Endothelial cell of umbilical vein (primary cell): ENCODE measurements around the gene CLCN4. TPM values are rescaled to one million over a fixed set of nuclear protein-coding genes. Genes with fewer than 3 reads are reported as not detected.

Source experiments
- BruUV-seq: library from RNA; stranded (reverse); fragments of 400-500 nt; replicated peaks from 2 replicates; lab custom pipeline; 2021; lab: Mats Ljungman, UMichigan
- CTCF ChIA-PET: fragments of 300-600, 350-600 bp; sonication (Branson Sonifier 250); formaldehyde crosslinking; loops from one replicate; lab custom pipeline; 2021; ENCODE audit warnings: antibody characterized with exemption, inconsistent platforms; lab: Charles Lee
- POLR2A ChIA-PET: fragments of 300-600, 350-600 bp; sonication (Branson Sonifier 250); formaldehyde crosslinking; loops from one replicate; lab custom pipeline; 2021; ENCODE audit warnings: antibody characterized with exemption, inconsistent platforms; lab: Charles Lee
- DNase-seq: peaks from one replicate; pipeline ENCODE4 v3.0.0-alpha.2; 2011; ENCODE audit warnings: low read depth, low spot score
- FAIRE-seq: peaks from 2 replicates; lab custom pipeline; 2011; peaks lifted over from hg19 to GRCh38; lab: Jason Lieb, UNC
- H2AFZ ChIP-seq: 2 replicates; pipeline ENCODE4 v1.6.0; 2012; ENCODE audit warnings: low read depth, low read length, control low read depth, inconsistent platforms
- H3K27ac ChIP-seq: 2 replicates; pipeline ENCODE4 v1.5.1; 2011; ENCODE audit warnings: low read depth, mild to moderate bottlenecking, control low read depth, low read length, moderate library complexity; ENCODE audit not compliant: insufficient read depth
- H3K27me3 ChIP-seq, 2 experiments: 2 replicates each; pipeline versions ENCODE4 v1.6.0 to v1.6.1; 2011; ENCODE audit warnings: low read length in 2 of 2, mixed read lengths in 1 of 2; ENCODE audit not compliant: control insufficient read depth in 2 of 2, insufficient read depth in 2 of 2
- H3K36me3 ChIP-seq, 2 experiments: 2 replicates in 1 of 2; 3 replicates in 1 of 2; pipeline ENCODE4 v1.5.1; 2011; ENCODE audit warnings: low read length in 2 of 2, mild to moderate bottlenecking in 1 of 2, moderate library complexity in 1 of 2; ENCODE audit not compliant: control insufficient read depth in 2 of 2, insufficient read depth in 2 of 2; ENCODE audit errors: extremely low read depth in 1 of 2
- H3K4me1 ChIP-seq: 3 replicates; pipeline ENCODE4 v1.5.1; 2011; ENCODE audit warnings: mild to moderate bottlenecking, low read length; ENCODE audit not compliant: control insufficient read depth, insufficient read depth; ENCODE audit errors: extremely low read depth
- H3K4me2 ChIP-seq: 2 replicates; pipeline ENCODE4 v1.6.1; 2011; ENCODE audit warnings: low read length, control low read depth, mixed read lengths; ENCODE audit not compliant: insufficient read depth
- H3K4me3 ChIP-seq, 3 experiments: fragments of 200-600 bp in 1 of 3; sonication (generic), shearing (Covaris generic) in 1 of 3; replicated peaks in 1 of 3; 2 replicates each; pipeline ENCODE4 v1.5.1; 2011 to 2016; ENCODE audit warnings: control low read depth in 3 of 3, low read length in 3 of 3, mild to moderate bottlenecking in 2 of 3, inconsistent platforms in 1 of 3, low read depth in 1 of 3, moderate library complexity in 1 of 3; ENCODE audit not compliant: insufficient read depth in 1 of 3
- H3K79me2 ChIP-seq: 2 replicates; pipeline ENCODE4 v1.6.0; 2012; ENCODE audit warnings: low read length, inconsistent platforms; ENCODE audit not compliant: control insufficient read depth, insufficient read depth
- H3K9ac ChIP-seq: replicated peaks from 2 replicates; pipeline ENCODE3; 2011; ENCODE audit warnings: low read length, control low read depth; ENCODE audit not compliant: insufficient read depth; ENCODE audit errors: extremely low read depth
- H3K9me1 ChIP-seq: replicated peaks from 3 replicates; pipeline ENCODE4 v1.6.0; 2011; ENCODE audit warnings: mild to moderate bottlenecking, low read length; ENCODE audit not compliant: control insufficient read depth, insufficient read depth; ENCODE audit errors: extremely low read depth
- H3K9me3 ChIP-seq: replicated peaks from 2 replicates; pipeline ENCODE4 v1.5.1; 2012; ENCODE audit warnings: low read length, inconsistent platforms; ENCODE audit not compliant: control insufficient read depth, insufficient read depth
- H4K20me1 ChIP-seq: replicated peaks from 2 replicates; pipeline ENCODE3; 2011; ENCODE audit warnings: mild to moderate bottlenecking, low read length; ENCODE audit not compliant: control insufficient read depth, insufficient read depth; ENCODE audit errors: extremely low read depth
- EZH2 ChIP-seq: IDR thresholded peaks from 2 replicates; pipeline ENCODE4 v1.6.1; 2012; ENCODE audit warnings: borderline replicate concordance, low read depth, mild to moderate bottlenecking, moderate library complexity, low read length, inconsistent platforms; ENCODE audit not compliant: severe bottlenecking
- FOS ChIP-seq: IDR thresholded peaks from 2 replicates; pipeline ENCODE4 v1.6.1; 2011; ENCODE audit warnings: mild to moderate bottlenecking, low read length, moderate library complexity, borderline replicate concordance; ENCODE audit not compliant: insufficient read depth
- GATA2 ChIP-seq: IDR thresholded peaks from 2 replicates; pipeline ENCODE4 v1.7.0; 2011; ENCODE audit warnings: low read depth, mild to moderate bottlenecking, moderate library complexity, mixed read lengths, low read length; ENCODE audit not compliant: insufficient read length, insufficient read depth
- POLR2A ChIP-seq: IDR thresholded peaks from 2 replicates; pipeline ENCODE4 v1.6.1; 2012; ENCODE audit warnings: low read depth, mild to moderate bottlenecking, control low read depth, low read length
- POLR2AphosphoS5 ChIP-seq: IDR thresholded peaks from 2 replicates; pipeline ENCODE4 v1.6.1; 2012; ENCODE audit warnings: low read depth, mild to moderate bottlenecking, control low read depth, low read length, moderate library complexity; ENCODE audit not compliant: insufficient read depth
- dilution Hi-C: fragments of 300-500 bp; cut with MboI; formaldehyde crosslinking; loops from one replicate; pipeline ENCODE4 v1.15.0; 2019; ENCODE audit warnings: low sequenced_read_pairs; ENCODE audit not compliant: extremely low pct_ligation_motif_present
- intact Hi-C: fragments of 100-400 bp; cut with micrococcal nuclease; formaldehyde crosslinking; loops from one replicate; pipeline ENCODE4 v1.10.0; 2022
- polyA plus RNA-seq, 4 experiments: library from polyadenylated mRNA; depleted of rRNA in 3 of 4; stranded (reverse) in 3 of 4; unstranded in 1 of 4; fragments of >200 nt; gene quantifications; 2 replicates each; pipeline versions ENCODE4 v1.2.1 to v1.2.3, GENCODE V29; 2011 to 2012; ENCODE audit warnings: missing spikeins in 1 of 4
- total RNA-seq: library from RNA; stranded (reverse); gene quantifications from 2 replicates; pipeline ENCODE4 v1.2.3, GENCODE V29; 2021
- TF ChIP-seq, protein P1 (sequence below): IDR thresholded peaks from 2 replicates; pipeline ENCODE4 v1.6.1; 2011; ENCODE audit not compliant: insufficient read depth, insufficient read length

CLCN4 gene
- total and polyA plus RNA-seq, 2 donors (not counting 3 experiments of a cell fraction or from before 2014, with no cell fraction given) = 7.6 to 19.8 TPM

GRCh38 chrX:10175319-10175871, 18.6 kb downstream of the CLCN4 start:
- Histone ChIP-seq H3K27me3 (no peaks in the 10 kb centered on the region), H3K4me3 (no peak overlapping the region), H4K20me1 (no peaks in the 10 kb centered on the region), H3K9ac (no peak overlapping the region), H3K4me2 (no peak overlapping the region), H3K79me2 (peaks cover 2% of the 10 kb centered on the region), H3K9me1 (no peaks in the 10 kb centered on the region), H2AFZ (no peak overlapping the region), H3K27ac (peak overlapping the region; percentile 31), H3K9me3 (no peaks in the 10 kb centered on the region), H3K4me1 (peaks cover 29% of the 10 kb centered on the region), H3K36me3 (no peaks in the 10 kb centered on the region)
- BruUV-seq = no TSS peak
- ChIA-PET POLR2A (no interaction called here), CTCF (interaction anchor here (1.3 to 6.0 kb wide), 2 partner anchors 13 to 423 kb away, joined by 5 to 29 read pairs; no protein-coding TSS in a partner anchor)
- peak; percentile 23 for DNase-seq
- dilution Hi-C loops (no loop called here), intact Hi-C loops (no loop called here)
- TF ChIP-seq GATA2 = no peak
- no peak for TF ChIP-seq POLR2AphosphoS5
- FAIRE-seq = peak; percentile 91

GRCh38 chrX:10176121-10177003, 19.6 kb downstream of the CLCN4 start:
- ChIA-PET POLR2A (no interaction called here), CTCF (interaction anchor here (1.3 to 6.0 kb wide), 2 partner anchors 12 to 56 kb away, joined by 5 to 29 read pairs; no protein-coding TSS in a partner anchor)
- no peak overlapping the region for H3K4me2 ChIP-seq
- peaks cover 29% of the 10 kb centered on the region for H3K4me1 ChIP-seq
- H3K9me3 ChIP-seq = no peaks in the 10 kb centered on the region
- H3K79me2 ChIP-seq = peaks cover 2% of the 10 kb centered on the region
- FAIRE-seq (peak; percentile 72), DNase-seq (no peak)
- dilution Hi-C loops = no loop called here
- no peak overlapping the region for H2AFZ ChIP-seq
- no peak overlapping the region for H3K4me3 ChIP-seq
- no peak for TF ChIP-seq FOS
- no peak for TF ChIP-seq GATA2
- no peak for TF ChIP-seq POLR2A
- no peak for TF ChIP-seq EZH2
- TF ChIP-seq, protein P1, sequence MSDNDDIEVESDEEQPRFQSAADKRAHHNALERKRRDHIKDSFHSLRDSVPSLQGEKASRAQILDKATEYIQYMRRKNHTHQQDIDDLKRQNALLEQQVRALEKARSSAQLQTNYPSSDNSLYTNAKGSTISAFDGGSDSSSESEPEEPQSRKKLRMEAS = no peak
- H3K9ac ChIP-seq = no peak overlapping the region
- no TSS peak for BruUV-seq
- H3K36me3 ChIP-seq = no peaks in the 10 kb centered on the region
- no peaks in the 10 kb centered on the region for H3K9me1 ChIP-seq
- no peaks in the 10 kb centered on the region for H4K20me1 ChIP-seq
- H3K27ac ChIP-seq = no peak overlapping the region
- intact Hi-C loops = no loop called here
- H3K27me3 ChIP-seq = no peaks in the 10 kb centered on the region
